ENCODE results near the gene CNTN4.

The CNTN4 gene

DNA sequence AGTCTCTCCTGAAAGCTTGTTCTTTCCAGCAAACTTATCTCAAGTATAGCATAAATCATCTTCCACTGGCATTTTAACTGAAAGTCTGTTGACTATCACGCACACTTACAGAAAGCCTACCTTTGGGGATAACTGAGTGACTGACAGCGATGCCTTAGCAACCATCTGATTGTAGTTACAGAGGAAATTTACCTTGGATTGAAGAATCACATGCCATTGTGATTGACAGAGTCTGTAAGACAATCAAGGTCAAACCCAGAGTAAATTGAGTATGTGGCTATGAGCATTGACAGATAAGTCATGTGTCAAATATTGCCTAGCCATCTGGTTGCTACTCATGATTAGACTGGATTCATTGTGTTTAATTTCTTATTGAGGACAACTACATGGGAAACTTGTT is 82.0 kb downstream of the CNTN4 start:
- TF ChIP-seq CTCF (IDR thresholded peaks at IDR 0.05; ENCODE audit: low read depth, low read length), result no peak
- no peak for TF ChIP-seq EZH2phosphoT487 (IDR thresholded peaks at IDR 0.05; ENCODE audit: low read depth)
- Histone ChIP-seq H3K36me3 (replicated peaks; ENCODE audit: low read depth, low read length) (no peaks in the 10 kb centered on the region), H3K9me3 (ENCODE audit: insufficient read depth, low read length) (no peaks in the 10 kb centered on the region), H3K27me3 (ENCODE audit: low read depth, low read length) (no peaks in the 10 kb centered on the region), H3K79me2 (ENCODE audit: low read length) (no peaks in the 10 kb centered on the region), H3K4me1 (ENCODE audit: low read length) (no peaks in the 10 kb centered on the region), H3K4me3 (ENCODE audit: low read length) (no peak overlapping the region), H3K27ac (ENCODE audit: low read length) (no peak overlapping the region), H4K20me1 (ENCODE audit: insufficient read depth, low read length) (no peaks in the 10 kb centered on the region), H3K9ac (ENCODE audit: low read length) (no peak overlapping the region), H3K4me2 (ENCODE audit: low read length) (no peak overlapping the region), H2AFZ (ENCODE audit: low read depth, low read length) (no peak overlapping the region)

GRCh38 chr3:2198776-2199279 is 100.2 kb downstream of the CNTN4 start:
- peak overlapping the region; percentile 79; the same call in 1 of the 2 replicates for H2AFZ ChIP-seq (ENCODE audit: low read depth, low read length)
- no peak overlapping the region for H3K9ac ChIP-seq (ENCODE audit: low read length)
- peaks cover 3% of the 10 kb centered on the region; the same call in 1 of the 2 replicates for H3K4me1 ChIP-seq (ENCODE audit: low read length)
- no peaks in the 10 kb centered on the region for H4K20me1 ChIP-seq (ENCODE audit: insufficient read depth, low read length)
- TF ChIP-seq CTCF (IDR thresholded peaks at IDR 0.05; ENCODE audit: low read depth, low read length) (peak; percentile 29; the same call in 1 of the 2 replicates), EZH2phosphoT487 (IDR thresholded peaks at IDR 0.05; ENCODE audit: low read depth) (no peak)
- no peaks in the 10 kb centered on the region for H3K9me3 ChIP-seq (ENCODE audit: insufficient read depth, low read length)
- H3K79me2 ChIP-seq (ENCODE audit: low read length), result no peaks in the 10 kb centered on the region
- H3K36me3 ChIP-seq (replicated peaks; ENCODE audit: low read depth, low read length), result no peaks in the 10 kb centered on the region
- H3K4me2 ChIP-seq (ENCODE audit: low read length), result 0 out of 2 replicates have a peak overlapping the region, but pooled peaks have one; percentile 6
- no peak overlapping the region for H3K4me3 ChIP-seq (ENCODE audit: low read length)
- H3K27me3 ChIP-seq (ENCODE audit: low read depth, low read length), result no peaks in the 10 kb centered on the region
- no peak overlapping the region for H3K27ac ChIP-seq (ENCODE audit: low read length)

DNA sequence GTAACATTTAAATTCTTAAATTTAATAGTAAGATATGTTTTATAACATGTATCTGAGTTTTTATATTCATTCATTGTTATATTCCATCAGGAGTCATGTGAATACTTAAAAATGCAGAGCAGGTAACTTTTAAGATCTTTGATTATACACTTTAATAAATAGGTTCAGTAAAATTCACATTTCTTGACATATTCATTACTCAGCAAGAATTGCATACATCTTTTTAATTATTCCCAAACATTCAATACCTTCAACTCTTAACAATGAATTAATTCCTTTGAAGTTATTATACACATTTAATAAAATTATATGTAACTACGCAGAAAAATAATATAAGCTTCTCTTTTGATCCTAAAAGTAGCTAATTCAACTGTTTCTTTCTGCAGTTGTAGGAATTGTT is 105.4 kb downstream of the CNTN4 start:
- no peaks in the 10 kb centered on the region for H3K27me3 ChIP-seq (ENCODE audit: low read depth, low read length)
- H3K4me3 ChIP-seq (ENCODE audit: low read length), result no peak overlapping the region
- H3K4me2 ChIP-seq (ENCODE audit: low read length), result no peak overlapping the region
- H4K20me1 ChIP-seq (ENCODE audit: insufficient read depth, low read length), result no peaks in the 10 kb centered on the region
- H3K4me1 ChIP-seq (ENCODE audit: low read length), result no peaks in the 10 kb centered on the region
- no peaks in the 10 kb centered on the region for H3K36me3 ChIP-seq (replicated peaks; ENCODE audit: low read depth, low read length)
- no peaks in the 10 kb centered on the region for H3K79me2 ChIP-seq (ENCODE audit: low read length)
- H3K9me3 ChIP-seq (ENCODE audit: insufficient read depth, low read length), result no peaks in the 10 kb centered on the region
- no peak overlapping the region for H3K9ac ChIP-seq (ENCODE audit: low read length)
- TF ChIP-seq EZH2phosphoT487 (IDR thresholded peaks at IDR 0.05; ENCODE audit: low read depth) (no peak), CTCF (IDR thresholded peaks at IDR 0.05; ENCODE audit: low read depth, low read length) (no peak)
- no peak overlapping the region for H2AFZ ChIP-seq (ENCODE audit: low read depth, low read length)
- no peak overlapping the region for H3K27ac ChIP-seq (ENCODE audit: low read length)

DNA sequence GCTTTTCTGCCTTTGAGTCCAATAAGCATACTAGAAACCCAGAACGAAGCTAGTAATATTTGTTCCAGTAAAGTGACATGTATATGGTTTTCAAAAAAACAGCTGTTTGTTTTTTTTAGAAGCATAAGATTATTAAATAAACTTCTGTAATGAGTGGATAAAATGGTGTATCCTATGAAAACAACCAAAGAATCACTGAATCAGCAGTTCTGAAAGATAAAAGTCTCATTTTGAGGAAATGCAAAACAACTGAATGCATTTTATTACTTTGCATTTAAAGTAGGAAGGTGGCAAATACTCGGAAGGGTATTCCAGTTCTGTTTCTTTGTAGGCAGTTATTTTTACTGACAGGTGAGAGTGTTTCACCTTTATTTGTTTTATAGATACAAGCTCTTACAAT is 107.0 kb downstream of the CNTN4 start:
- TF ChIP-seq EZH2phosphoT487 (IDR thresholded peaks at IDR 0.05; ENCODE audit: low read depth) (no peak), CTCF (IDR thresholded peaks at IDR 0.05; ENCODE audit: low read depth, low read length) (no peak)
- no peak overlapping the region for H3K9ac ChIP-seq (ENCODE audit: low read length)
- H3K4me3 ChIP-seq (ENCODE audit: low read length), result no peak overlapping the region

More for the DNA sequence above, 107.0 kb downstream of the CNTN4 start:
- H4K20me1 ChIP-seq (ENCODE audit: insufficient read depth, low read length), result no peaks in the 10 kb centered on the region
- no peaks in the 10 kb centered on the region for H3K9me3 ChIP-seq (ENCODE audit: insufficient read depth, low read length)
- H3K4me2 ChIP-seq (ENCODE audit: low read length), result no peak overlapping the region
- no peaks in the 10 kb centered on the region for H3K79me2 ChIP-seq (ENCODE audit: low read length)
- no peaks in the 10 kb centered on the region for H3K36me3 ChIP-seq (replicated peaks; ENCODE audit: low read depth, low read length)
- H2AFZ ChIP-seq (ENCODE audit: low read depth, low read length), result no peak overlapping the region
- no peaks in the 10 kb centered on the region for H3K4me1 ChIP-seq (ENCODE audit: low read length)
- H3K27me3 ChIP-seq (ENCODE audit: low read depth, low read length), result no peaks in the 10 kb centered on the region
- no peak overlapping the region for H3K27ac ChIP-seq (ENCODE audit: low read length)

Measured in OCI-LY3 (cell line).